Measurements from ENCODE around the gene NKAIN1.
"Not testable (repeated sequence)": the region's sequence is repeated elsewhere in the genome, so short reads cannot be mapped to it uniquely, and the experiment has no call there.

The NKAIN1 gene

DNA sequence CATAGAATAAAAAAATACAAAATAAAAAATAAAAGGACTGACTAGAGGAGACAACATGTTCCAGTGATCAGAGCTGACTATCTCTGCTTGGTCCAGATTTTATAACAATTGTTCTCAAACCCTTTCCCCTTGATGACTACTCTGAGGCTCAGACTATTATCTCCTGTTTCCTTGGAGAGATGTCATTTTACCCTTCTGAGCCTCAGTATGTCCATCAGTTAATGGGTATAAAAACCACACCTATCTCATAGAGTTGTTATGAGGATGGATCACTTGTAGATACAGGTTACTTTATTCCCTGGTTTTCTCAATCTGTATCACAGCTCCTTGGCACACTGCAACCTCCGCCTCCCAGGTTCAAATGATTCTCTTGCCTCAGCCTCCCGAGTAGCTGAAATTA, 7.0 kb downstream of the NKAIN1 start:
- DNase-seq = no peak

DNA sequence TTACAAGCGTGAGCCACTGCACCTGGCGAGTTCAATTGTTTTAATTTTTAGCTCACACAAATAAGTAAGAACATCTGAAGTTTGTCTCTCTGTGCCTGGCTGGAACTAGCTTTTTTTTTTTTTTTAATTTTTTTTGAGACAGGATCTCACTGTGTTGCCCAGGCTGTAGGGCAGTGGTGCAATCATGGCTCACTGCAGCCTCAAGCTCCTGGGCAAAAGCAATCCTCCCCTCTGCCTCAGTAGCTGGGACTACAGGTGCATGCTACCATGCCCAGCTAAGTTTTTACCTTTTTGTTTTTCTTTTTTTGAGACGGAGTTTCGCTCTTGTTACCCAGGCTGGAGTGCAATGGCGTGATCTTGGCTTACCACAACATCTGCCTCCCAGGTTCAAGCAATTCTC, 7.9 kb downstream of the NKAIN1 start:
- DNase-seq = no peak

DNA sequence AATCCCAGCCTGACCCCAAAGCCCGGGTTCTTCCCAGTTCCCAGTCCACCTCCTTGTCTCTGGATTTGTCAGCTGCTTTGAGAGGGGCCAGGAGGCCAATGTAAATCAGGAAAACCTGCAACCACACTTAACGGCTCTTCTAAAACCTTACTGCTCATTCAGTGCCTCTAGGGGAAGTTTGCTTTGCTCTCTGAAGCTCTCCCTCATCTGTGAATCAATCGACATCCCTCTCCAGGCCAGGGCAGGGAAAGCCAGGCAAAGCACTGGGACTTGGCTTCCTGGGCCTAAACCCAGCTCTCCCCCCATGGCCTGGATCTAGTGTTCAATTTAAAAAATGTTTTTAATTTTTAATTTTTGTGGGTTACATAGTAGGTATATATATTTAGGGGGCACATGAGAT, 9.3 kb downstream of the NKAIN1 start:
- DNase-seq = peak in 1 of 2 experiments; percentile 43

DNA sequence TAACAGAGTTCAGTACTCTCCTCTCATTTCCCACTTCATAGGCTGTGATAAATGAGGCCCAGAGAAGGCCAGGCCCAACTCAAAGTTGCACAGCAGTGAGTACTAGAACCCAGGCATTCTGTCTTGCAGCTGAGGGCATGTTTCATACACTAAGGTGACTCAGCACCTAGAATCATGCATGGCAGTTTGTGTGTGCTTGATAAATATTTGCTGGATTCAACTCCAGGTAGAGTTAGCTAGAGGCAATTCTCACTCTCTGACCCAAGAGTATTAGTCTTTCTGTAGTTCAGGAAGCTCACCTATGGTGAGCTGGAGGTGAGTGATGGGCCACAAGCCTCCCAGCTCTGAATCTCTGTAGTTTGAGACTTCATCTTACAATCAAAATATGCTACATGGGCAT, 10.7 kb downstream of the NKAIN1 start:
- no peak for DNase-seq

DNA sequence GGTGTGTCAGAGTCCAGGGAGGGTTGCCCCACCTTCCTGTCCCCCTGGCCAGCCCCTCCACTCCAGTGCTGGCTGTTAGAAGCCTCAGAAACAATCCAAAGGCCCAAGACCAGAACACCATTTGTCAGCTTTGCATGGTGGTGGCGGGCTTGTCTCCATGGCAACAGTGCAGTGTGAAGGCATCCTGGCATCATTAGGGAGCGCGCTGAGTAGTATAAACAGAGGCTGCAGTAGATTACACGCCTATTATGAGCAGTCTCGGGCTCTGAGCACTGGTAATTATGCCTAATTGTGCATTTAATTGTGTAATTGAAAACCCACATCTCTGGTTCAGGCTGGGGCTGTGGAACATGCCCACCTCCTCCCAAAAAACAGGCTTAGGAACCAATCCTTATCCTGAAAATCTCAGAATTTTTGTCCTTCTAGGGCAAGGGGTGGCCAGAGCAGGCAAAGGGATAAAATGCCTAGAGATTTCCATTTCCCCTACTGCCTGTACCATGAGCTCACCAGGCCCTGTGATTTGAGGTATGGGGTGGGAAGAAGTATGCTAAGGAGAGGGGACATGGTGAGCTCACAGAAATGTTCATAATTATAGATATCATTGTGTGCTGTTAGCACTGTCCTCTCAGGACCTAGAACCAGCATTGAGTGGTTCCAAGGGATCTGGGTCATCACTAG, 11.7 kb downstream of the NKAIN1 start:
- DNase-seq = peak; percentile 71 to 82

DNA sequence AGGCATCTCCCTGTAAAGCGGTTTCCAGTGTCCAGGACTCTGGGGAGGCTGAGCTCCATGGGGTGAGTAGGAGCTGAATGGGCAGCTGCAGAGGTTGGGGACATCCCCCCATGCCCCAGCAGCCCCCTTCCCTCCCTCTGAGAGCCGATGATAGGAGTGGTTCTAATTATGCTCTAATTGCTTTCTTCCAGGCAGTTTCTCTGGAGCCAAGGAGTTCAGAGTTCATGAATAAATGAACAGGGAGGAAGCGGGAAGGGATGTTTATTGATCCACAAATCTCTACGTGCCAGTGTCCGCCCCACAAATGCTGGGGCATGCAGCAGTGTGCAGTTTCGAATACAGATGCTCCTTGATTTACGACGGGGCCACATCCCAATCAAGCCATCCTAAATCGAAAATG, 15.6 kb downstream of the NKAIN1 start:
- no peak for DNase-seq

DNA sequence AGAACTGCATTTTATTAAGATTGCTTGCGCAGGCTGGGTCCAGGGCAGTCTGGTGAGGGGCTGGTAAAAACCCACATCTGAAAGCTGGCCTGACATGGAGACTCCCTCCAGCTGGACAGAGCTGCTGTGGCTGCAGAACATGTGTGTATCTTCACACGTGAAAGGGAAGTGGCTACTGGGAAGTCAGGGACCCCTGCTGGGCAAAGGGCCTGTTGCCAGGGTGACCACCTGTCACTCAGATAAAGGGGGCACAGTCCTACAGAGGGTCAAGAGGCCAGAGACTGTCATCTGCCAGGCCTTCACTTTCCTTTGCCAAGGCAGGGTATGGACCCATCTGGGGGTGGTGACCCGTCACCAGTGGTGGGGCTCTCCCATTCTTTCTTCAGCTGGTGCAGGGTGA, 17.5 kb downstream of the NKAIN1 start:
- no peak for DNase-seq

DNA sequence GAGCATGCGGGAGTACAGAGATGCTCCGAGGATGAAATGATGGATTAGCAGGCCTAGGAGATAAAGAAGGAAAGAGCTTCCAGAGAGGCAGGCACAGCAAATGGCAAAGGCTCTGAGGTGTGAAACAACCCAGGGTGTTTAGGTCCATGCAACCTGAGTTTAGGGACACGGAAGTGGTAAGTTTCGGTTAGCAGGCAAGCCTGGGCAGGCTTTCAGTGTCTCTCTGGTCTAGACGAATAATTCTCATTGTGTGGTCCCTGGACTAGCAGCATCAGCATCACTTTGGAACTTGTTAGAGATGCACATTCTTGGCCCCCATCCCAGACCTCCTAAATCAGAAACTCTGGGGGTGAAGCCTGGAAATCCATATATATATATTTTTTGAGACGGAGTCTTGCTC, 18.6 kb downstream of the NKAIN1 start:
- peak in 1 of 2 experiments; percentile 54 for DNase-seq

DNA sequence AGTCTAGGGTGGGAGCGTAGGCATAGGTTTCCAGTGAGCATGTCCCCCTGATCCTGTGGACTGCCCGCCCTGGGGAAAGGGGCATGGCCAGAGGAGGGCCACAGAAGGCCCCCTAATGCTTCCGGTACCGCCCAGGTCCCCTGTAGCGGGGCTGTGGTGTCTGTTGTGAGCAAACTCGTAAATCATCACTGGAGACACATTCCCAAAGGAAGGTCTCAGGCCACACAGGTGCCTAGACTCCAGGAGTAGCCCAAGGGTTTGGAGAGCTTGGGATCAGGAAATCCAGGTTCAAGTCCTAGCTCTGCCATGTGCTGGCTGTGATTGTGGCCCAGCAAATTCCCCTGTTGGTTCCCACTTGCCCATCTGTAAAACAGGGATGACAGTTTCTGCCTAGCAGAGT, 20.2 kb downstream of the NKAIN1 start:
- no peak for DNase-seq

DNA sequence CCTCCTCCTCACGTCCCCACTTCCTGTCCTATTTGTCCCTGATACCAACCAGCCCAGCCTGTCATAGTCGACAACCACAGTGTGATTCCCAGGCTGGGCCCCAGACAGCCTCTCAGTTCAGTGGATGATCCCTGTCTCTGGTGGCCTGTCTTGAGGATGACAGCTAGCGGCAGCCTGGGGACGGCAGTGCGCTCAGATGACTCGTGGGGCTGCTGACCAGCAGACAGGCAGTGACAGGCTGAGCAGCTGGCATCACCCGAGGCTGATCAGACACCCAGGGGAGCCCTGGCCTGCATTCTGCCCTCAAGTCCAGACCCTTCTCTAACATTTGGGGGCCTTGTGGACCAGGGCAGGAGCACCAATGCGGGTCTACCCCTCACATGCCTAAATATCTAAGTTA, 21.0 kb downstream of the NKAIN1 start:
- no peak for DNase-seq

DNA sequence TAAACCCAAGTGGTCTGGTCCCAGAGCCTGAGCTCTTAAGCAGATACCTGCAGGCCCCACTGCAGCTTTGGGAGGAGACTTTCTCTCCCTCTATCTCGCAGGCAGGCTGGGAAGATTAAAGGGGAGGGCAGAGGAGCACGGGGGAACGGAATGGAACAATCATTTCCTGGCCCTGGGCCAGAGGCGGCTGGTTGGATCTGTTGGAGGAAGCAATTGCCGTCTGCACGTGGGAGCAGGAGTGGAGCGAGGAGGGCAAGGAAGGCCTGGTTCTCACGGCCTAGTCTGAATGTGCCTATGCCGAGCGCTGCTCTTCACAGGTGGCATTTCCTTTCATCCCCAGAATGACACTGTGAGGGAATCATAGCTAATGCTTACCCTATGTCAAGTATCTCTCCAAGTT, 23.7 kb downstream of the NKAIN1 start:
- DNase-seq = peak; percentile 81 to 94

DNA sequence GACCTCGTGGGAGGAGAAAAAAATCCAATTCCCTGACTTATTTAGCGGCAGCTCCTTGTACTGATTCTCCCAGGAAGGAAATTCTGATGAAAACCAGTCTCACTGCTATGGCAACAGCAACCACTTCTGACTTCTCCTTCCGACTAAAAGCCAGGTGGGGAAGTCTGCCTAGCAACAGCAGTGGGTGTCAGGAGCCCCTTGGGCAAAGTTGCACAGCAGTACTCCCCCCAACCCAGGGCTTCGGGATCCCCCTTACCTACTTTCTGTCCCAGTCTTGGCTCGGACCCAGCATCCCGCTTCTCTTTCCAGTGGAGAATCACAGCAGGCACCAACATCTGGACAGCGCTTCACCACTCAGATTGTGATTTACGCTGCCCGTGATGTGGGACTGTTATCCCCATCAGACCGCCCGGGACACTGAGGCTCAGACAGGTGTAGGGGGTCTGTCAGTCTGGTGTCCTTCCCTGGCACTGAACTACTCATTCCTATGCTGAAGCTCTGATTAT, 24.6 kb downstream of the NKAIN1 start:
- no peak for DNase-seq

DNA sequence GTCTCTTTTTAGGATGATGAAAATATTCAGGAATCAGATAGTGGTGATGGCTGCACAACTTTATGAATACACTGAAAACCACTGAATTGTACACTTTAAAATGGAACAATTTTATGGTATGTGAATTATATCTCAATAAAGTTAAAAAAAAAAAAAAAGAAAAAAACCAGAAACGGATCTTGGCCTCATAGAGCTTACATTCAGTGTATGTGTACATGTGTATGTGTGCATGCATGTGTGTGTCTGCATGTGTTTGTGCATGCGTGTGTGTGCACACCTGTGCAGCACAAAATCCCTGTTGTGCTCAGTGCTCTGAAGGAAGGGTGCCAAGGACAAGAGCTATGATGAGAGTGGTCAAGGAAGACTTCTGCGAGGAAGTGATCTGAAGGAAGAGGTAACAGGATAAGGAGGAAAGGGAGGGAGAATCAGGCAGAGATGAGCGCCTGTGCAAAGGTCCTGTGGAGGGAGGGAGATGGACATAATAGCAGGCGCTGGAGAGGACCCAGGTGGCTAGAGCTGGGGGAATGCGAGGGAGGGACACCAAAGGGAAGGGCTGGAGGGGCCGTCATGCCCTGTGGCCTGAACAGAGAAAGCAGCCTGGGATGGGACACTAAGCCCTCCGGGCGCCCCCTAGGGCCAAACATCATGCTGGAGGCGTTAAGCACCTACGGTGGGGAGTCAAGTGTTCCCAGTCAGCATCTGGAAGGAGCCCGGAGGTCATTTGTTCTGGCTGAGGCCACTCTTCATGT, 25.2 kb downstream of the NKAIN1 start:
- no peak for DNase-seq

DNA sequence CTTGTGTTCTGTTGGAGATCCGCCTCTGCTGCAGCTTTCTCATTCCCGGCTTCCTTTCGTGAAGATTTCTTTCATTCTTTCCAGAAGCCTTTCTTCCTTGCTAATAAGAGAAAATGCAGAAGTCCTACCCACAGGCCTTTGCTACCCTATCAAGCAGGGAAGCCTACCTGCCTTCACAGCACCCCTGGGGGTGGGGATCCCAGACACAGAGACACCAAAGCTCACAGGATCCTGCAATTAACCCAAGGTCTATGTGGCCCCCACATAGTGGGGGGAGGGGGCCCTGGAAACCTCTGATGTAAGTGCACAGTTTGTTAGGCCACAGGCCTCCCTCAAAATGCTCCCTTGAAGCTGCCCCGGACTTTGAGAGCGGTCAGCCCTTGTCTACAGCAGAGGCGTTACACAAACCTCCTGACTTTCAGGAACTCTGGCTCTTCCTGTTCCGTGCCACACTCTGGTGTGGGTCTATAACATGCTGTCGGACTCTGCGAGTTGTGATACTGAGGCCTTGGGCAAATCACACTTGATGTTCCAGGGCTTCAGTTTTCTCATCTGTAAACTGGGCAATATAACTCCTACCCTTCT, 31.2 kb downstream of the NKAIN1 start:
- DNase-seq = no peak

DNA sequence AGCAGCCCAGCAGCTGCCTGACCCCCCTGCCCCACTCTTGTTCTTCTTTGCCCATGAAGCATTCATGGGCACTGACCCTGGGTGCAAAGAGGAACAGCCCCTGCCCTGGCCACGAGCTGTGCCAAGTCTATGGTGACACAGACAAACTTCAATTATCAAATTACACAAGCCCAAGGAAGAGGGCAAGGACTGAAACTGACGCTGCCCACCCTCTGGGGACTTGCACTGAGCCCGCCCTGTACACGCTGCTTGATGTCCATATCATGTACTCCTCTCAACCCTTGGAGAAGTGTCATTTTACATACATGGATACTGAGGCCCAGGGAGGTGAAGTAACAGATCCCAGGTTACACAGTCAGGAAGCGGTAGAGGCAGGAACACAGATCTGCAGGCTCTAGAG, 32.1 kb downstream of the NKAIN1 start:
- no peak for DNase-seq

DNA sequence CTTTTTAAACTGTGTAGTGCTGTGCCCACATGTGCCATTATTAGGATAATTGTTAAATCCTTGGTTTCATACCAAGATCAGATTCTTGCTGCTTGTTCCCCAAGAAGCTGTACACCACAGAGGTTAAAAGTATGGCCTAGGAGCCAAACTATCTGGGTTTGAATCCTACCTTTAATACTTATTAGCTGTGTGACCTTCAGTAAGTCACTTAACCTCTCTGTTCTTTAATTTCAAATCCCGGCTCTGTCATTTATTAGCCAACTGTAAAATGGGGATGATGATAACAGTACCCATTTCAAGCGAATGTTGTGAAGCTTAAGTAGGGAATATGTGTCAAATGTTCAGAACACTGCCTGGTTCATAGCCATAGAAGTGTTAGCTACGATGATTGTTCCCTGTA, 32.6 kb downstream of the NKAIN1 start:
- DNase-seq = no peak

DNA sequence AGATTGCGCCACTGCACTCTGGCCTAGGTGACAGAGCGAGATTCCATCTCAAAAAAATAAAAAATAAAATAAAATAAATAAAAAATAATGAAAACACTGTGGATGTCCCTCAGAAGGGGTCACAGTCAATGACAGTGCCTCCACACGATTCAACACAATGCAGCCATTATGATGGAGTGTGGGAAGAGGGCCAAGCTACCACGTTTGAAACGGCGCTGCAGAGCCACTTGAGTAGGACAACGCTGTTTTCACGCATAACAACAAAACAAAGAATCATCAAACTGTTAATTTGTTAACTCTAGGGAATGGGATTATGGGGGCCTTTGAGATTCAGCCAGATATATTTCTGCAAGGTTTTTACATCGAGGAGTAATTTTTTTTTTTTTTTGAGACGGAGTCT, 36.5 kb downstream of the NKAIN1 start:
- DNase-seq = no peak

DNA sequence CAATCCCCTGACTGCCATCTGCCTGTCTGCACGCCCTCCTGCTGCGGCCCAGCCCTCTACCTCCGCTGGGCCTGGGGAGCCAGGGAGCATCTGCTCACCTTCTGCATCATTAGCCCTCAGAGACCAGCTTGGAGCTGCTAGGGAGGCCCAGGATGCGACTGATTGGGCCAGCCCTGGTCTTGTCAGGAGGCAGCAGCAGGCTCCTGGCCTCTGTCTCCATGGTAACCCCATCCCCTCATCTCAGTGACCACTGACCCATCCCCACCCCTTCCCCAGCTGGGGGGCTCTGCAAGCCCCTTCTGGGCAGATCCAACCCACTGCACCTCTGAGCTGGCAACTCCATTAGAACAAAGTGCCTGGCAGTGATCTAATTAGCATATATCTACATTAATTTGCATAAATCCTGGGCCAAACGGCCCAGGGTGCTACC, 37.7 kb downstream of the NKAIN1 start:
- peak; percentile 28 to 72 for DNase-seq

DNA sequence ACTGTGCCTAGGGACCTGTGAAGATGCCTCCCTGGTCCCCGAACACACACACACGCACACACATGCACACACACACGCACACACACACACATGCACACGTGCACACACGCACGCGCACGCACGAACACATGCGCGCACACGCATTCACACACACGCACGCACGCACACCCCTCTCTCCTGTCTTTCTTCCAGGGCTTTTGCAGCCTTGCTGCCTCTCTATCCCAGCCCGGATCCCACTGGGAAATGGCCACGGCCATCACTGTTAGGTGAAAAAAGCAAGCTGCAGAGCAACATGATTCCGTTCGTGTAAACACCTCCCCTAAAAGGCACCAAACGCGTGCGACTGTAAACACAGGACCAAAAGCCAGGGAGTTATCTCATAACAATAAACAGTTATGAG, 39.7 kb downstream of the NKAIN1 start:
- DNase-seq = no peak

DNA sequence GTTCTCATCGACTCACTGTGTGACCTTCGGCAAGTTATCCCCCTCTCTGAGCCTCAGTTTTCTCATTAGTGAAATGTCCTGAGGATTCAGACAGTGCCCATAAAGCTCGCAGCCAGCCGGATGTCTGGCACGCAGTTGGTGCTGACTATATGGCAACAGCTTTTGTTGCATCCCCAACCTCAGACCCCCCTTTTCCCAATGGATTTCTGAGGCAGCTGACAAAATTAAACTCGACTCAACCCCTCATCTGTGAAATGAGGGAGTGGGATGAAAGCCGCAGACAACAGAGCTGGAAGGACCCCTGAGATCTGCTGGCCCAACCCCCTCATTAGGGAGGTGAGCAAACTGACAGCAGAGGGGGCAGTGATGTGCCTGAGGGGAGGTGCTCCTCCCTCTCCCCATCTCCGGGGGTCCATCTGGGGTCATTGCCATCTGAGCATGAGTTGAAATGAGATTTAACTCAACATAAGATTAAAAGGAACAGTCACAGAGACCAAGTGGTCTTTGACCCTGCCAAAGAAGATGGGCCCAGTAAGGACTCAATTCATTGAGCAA, 40.4 kb downstream of the NKAIN1 start:
- no peak for DNase-seq

DNA sequence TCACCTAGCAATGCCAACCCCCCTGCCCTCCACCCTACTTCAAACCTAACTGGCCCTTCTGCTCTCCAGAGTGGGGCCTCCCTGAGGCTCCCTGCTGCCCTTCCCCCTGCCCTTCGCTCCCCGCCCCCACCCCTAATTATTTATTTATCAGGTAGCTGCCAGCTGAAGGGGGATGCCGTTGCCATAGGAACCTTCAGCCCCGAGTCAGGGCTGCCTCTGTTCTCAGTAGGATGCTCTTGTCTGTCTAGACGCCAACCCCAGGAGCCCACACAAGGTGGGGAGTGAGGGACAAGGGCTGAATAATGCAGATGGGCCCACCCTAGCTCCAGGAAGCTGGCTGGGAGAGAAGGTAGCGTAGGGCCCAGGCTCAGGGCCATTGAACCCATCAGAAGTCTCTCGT, 41.1 kb downstream of the NKAIN1 start:
- DNase-seq = no peak

DNA sequence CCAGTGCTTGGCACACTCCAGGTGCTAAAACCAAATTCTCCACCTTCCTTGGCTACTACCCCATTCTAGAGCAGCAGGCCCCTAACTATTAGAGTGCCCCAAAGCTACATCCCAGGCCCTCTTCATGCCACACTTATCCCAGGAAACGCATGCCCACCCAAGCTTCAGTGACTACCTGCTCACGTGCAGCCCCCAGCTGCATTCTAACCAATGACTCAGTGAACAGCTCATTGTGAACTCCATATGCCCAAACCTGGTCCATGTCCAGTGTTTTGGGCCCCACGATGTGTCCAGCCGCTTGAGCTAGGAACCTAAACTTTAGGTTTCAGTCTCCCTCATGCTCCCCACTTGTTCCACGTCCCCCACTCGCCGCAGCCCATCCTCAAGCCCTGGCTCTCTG, 41.5 kb downstream of the NKAIN1 start:
- no peak for DNase-seq

DNA sequence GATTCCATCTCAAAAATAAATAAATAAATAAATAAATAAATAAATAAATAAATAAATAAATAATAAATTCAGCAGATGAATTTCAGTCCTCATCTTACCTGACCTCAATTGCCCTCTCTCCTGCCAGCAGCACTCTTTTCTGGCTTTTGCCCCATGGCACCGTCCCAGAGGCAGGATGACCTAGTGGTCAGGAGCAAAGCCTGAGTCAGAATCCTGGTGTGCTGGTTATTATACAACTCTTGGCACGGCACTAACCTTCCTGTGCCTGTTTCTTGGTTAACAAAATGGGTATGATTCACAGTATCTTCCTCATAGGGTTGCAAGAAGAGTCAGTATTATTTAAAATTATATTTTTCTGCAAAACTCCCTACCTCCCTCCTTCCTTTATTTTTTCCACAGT, 43.0 kb downstream of the NKAIN1 start:
- no peak for DNase-seq

DNA sequence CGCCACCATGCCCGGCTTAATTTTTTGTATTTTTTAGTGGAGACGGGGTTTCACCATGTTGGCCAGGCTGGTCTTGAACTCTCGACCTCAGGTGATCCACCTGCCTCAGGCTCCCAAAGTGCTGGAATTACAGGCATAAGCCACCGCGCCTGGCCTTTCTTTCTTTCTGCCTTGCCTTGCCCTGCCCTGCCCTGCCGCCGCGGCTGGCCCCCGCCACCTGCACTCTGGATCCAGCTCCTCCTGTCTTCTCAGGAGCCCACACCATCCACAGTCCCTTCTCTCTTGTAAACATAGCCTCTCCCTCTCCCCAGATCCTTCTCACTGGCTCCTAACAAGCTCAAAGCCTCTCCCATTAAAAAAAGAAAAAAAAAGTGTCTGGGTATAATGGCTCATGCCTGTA, 44.4 kb downstream of the NKAIN1 start:
- not testable (repeated sequence) for DNase-seq

All from NCI-H526 (cell line).